HL-60/S4 treated with phorbol 12-myristate 13-acetate at 8.2 ng/mL for 4 days and 3 days (cell line): Measurements from ENCODE around the gene DBNDD1.

Source experiments
- in situ Hi-C: fragments of 300-500 bp; cut with MboI; formaldehyde crosslinking; loops from 2 replicates; pipeline ENCODE4 v1.15.0; 2022; ENCODE audit warnings: low sequenced_read_pairs

The DBNDD1 gene

GRCh38 chr16:89965447-89966225 lies 53.6 kb downstream of the DBNDD1 start:
- in situ Hi-C loops, result no loop called here

- in situ Hi-C loops, result no loop called here
Measured at GRCh38 chr16:89964201-89964600, 55.1 kb downstream of the DBNDD1 start.

GRCh38 chr16:89962754-89963498 lies 56.3 kb downstream of the DBNDD1 start:
- in situ Hi-C loops, result no loop called here

GRCh38 chr16:89961920-89962319 lies 57.3 kb downstream of the DBNDD1 start:
- in situ Hi-C loops, result no loop called here

- in situ Hi-C loops, result no loop called here
Measured at GRCh38 chr16:89960966-89961365, 58.3 kb downstream of the DBNDD1 start.

- in situ Hi-C loops, result no loop called here
Measured at GRCh38 chr16:89958596-89958995, 60.7 kb downstream of the DBNDD1 start.

- in situ Hi-C loops, result no loop called here
Measured at GRCh38 chr16:89958068-89958467, 61.2 kb downstream of the DBNDD1 start.

GRCh38 chr16:89957216-89957785 lies 62.0 kb downstream of the DBNDD1 start:
- in situ Hi-C loops, result no loop called here

GRCh38 chr16:89956505-89957215 lies 62.6 kb downstream of the DBNDD1 start:
- in situ Hi-C loops, result no loop called here

- in situ Hi-C loops, result no loop called here
Measured at GRCh38 chr16:89955001-89955685, 64.1 kb downstream of the DBNDD1 start.
